ENCODE measurements around the gene KANSL2. TPM values are rescaled to one million over a fixed set of nuclear protein-coding genes. Genes with fewer than 3 reads are reported as not detected.
"Not testable (repeated sequence)": the region's sequence is repeated elsewhere in the genome, so short reads cannot be mapped to it uniquely, and the experiment has no call there.

Gene KANSL2
- total and polyA plus RNA-seq, 2 of the 13 experiments (the other 11 are each of a cell fraction or from before 2014, with no cell fraction given), result 24.1 to 41.3 TPM

- no peak for FAIRE-seq
These were observed 889 bp upstream of the KANSL2 start for GRCh38 chr12:48682927-48683326.

DNA sequence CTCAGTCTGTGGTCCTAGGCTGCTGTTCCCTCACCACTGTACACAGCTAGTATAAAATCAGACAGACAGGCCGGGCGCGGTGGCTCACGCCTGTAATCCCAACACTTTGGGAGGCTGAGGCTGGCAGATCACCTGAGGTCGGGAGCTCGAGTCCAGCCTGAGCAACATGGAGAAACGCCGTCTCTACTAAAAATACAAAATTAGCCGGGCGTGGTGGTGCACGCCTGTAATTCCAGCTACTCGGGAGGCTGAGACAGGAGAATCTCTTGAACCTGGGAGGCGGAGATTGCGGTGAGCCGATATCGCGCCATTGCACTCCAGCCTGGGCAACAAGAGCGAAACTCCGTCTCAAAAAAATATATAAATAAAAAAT is 481 bp upstream of the KANSL2 start:
- WGBS (ENCODE audit: low lambda C conversion rate), result 25% methylated on average over 15 of the region's 19 CpGs
- H3K27me3 ChIP-seq (ENCODE audit: control insufficient read depth in 1 of 2, insufficient read depth in 2 of 2, low read length in 2 of 2); ATAC-seq; H3K9me3 ChIP-seq (ENCODE audit: low read length); DNase-seq (ENCODE audit: low spot score); in situ Hi-C loops (cut with HindIII; ENCODE audit: extremely low pct_ligation_motif_present, low pct_unique_long_range_greater_than_20kb); FAIRE-seq; CTCF ChIA-PET (ENCODE audit: low intra/inter-chr PET ratio, low total read pairs); TF ChIP-seq TCF12 (IDR thresholded peaks at IDR 0.05); GABPA (IDR thresholded peaks at IDR 0.05; ENCODE audit: low read depth, low read length): not testable (repeated sequence)
- Histone ChIP-seq H4K20me1 (ENCODE audit: insufficient read depth, low read length) (peaks cover 10% of the 10 kb centered on the region; the same call in 1 of the 2 replicates), H3K79me2 (ENCODE audit: insufficient read depth, low read length) (peaks cover 45% of the 10 kb centered on the region), H3K4me1 (ENCODE audit: insufficient read depth, low read length) (peaks cover 39% of the 10 kb centered on the region), H3K27ac (ENCODE audit: extremely low read length, insufficient read depth, low read length) (peak overlapping the region; percentile 67), H3K4me2 (ENCODE audit: low read depth, low read length) (peak overlapping the region; percentile 64), H3K4me3 (replicated peaks in 1 of 3; ENCODE audit: insufficient read depth in 1 of 3, low read depth in 2 of 3, low read length in 3 of 3) (peak overlapping the region; percentile 67 to 91 (median 85)), H3K9ac (ENCODE audit: insufficient read depth, low read depth, low read length) (peak overlapping the region; percentile 96), H2AFZ (ENCODE audit: low read length) (peak overlapping the region; percentile 12), H3K36me3 (replicated peaks in 1 of 2; ENCODE audit: control insufficient read depth in 1 of 2, insufficient read depth in 2 of 2, low read length in 2 of 2) (peaks cover 2 to 19% of the 10 kb centered on the region in 2 experiments; a peak in 3 of 5 replicates)
- POLR2A ChIA-PET, result interaction anchor here (0.7 to 1.5 kb wide), 7 partner anchors 8 to 107 kb away, joined by 3 to 9 read pairs (median 6); partner anchors contain the start of genes ADCY6 and CCNT1
- intact Hi-C loops (cut with micrococcal nuclease; ENCODE audit: unreplicated experiment), result loop anchor here (1.0 kb wide), 2 partner anchors 34 to 201 kb away; partner anchors contain the start of gene CCNT1
- BruUV-seq (replicated peaks), result TSS peak; percentile 72
- TF ChIP-seq ZNF292 (CRISPR knock-in tag; IDR thresholded peaks at IDR 0.05; ENCODE audit: borderline replicate concordance, low read depth) (0 out of 2 replicates have a peak, but pooled peaks have one; percentile 3), ADNP (CRISPR knock-in tag; IDR thresholded peaks at IDR 0.05) (peak; percentile 36; the same call in 1 of the 2 replicates), NCOR1 (IDR thresholded peaks at IDR 0.05; ENCODE audit: borderline replicate concordance, low read length) (peak; percentile 12; the same call in 1 of the 2 replicates), TCF12 (CRISPR knock-in tag; IDR thresholded peaks at IDR 0.05) (0 out of 2 replicates have a peak, but pooled peaks have one; percentile 15), HES4 (CRISPR knock-in tag; IDR thresholded peaks at IDR 0.05; ENCODE audit: borderline replicate concordance) (0 out of 2 replicates have a peak, but pooled peaks have one; percentile 8), GATAD2A (CRISPR knock-in tag; IDR thresholded peaks at IDR 0.05) (0 out of 2 replicates have a peak, but pooled peaks have one; percentile 6), SNAI1 (CRISPR knock-in tag; IDR thresholded peaks at IDR 0.05; ENCODE audit: borderline replicate concordance) (0 out of 2 replicates have a peak, but pooled peaks have one; percentile 48), ZNF460 (CRISPR knock-in tag; IDR thresholded peaks at IDR 0.05; ENCODE audit: borderline replicate concordance) (peak; percentile 88), GABPA (CRISPR knock-in tag; IDR thresholded peaks at IDR 0.05; ENCODE audit: low read depth) (0 out of 2 replicates have a peak, but pooled peaks have one; percentile 3), ZMYM3 (CRISPR knock-in tag; IDR thresholded peaks at IDR 0.05) (peak; percentile 73)

More at GRCh38 chr12:48682927-48683326, 889 bp upstream of the KANSL2 start:
- intact Hi-C loops (cut with micrococcal nuclease; ENCODE audit: unreplicated experiment) (loop anchor here (1.0 kb wide), 2 partner anchors 33 to 200 kb away; partner anchors contain the start of gene CCNT1), in situ Hi-C loops (cut with HindIII; ENCODE audit: extremely low pct_ligation_motif_present, low pct_unique_long_range_greater_than_20kb) (no loop called here)
- CTCF ChIA-PET (ENCODE audit: low intra/inter-chr PET ratio, low total read pairs), result no interaction called here
- no TSS peak for BruUV-seq (replicated peaks)
- Histone ChIP-seq H3K79me2 (ENCODE audit: insufficient read depth, low read length) (peaks cover 41% of the 10 kb centered on the region), H3K27me3 (ENCODE audit: control insufficient read depth in 1 of 2, insufficient read depth in 2 of 2, low read length in 2 of 2) (no peaks in the 10 kb centered on the region; a peak in 1 of 5 replicates), H3K4me1 (ENCODE audit: insufficient read depth, low read length) (peaks cover 35% of the 10 kb centered on the region), H3K9me3 (ENCODE audit: low read length) (no peaks in the 10 kb centered on the region), H3K9ac (ENCODE audit: insufficient read depth, low read depth, low read length) (peak overlapping the region; percentile 96; the same call in 1 of the 2 replicates), H3K36me3 (replicated peaks in 1 of 2; ENCODE audit: control insufficient read depth in 1 of 2, insufficient read depth in 2 of 2, low read length in 2 of 2) (peaks cover under 1 to 16% of the 10 kb centered on the region in 2 experiments; a peak in 3 of 5 replicates), H4K20me1 (ENCODE audit: insufficient read depth, low read length) (peaks cover 10% of the 10 kb centered on the region; the same call in 1 of the 2 replicates), H3K4me2 (ENCODE audit: low read depth, low read length) (peak overlapping the region; percentile 64), H3K4me3 (replicated peaks in 1 of 3; ENCODE audit: insufficient read depth in 1 of 3, low read depth in 2 of 3, low read length in 3 of 3) (peak overlapping the region; percentile 67 to 91 (median 85)), H3K27ac (ENCODE audit: extremely low read length, insufficient read depth, low read length) (no peak overlapping the region), H2AFZ (ENCODE audit: low read length) (peak overlapping the region; percentile 12)
- no peak for DNase-seq (ENCODE audit: low spot score)
- WGBS (ENCODE audit: low lambda C conversion rate), result 92% methylated on average over 2 of the region's 2 CpGs
- no peak for ATAC-seq
- peak; percentile 77 for TF ChIP-seq ZNF629 (CRISPR knock-in tag; conservative IDR thresholded peaks at IDR 0.05)
- no peak for TF ChIP-seq MTF2 (CRISPR knock-in tag; IDR thresholded peaks at IDR 0.05; ENCODE audit: borderline replicate concordance)
- TF ChIP-seq TAF15 (IDR thresholded peaks at IDR 0.05; ENCODE audit: low read depth, low read length, poor library complexity, severe bottlenecking), result no peak
- TF ChIP-seq CHD4 (IDR thresholded peaks at IDR 0.05; ENCODE audit: borderline replicate concordance, low read length), result peak; percentile 48; the same call in 1 of the 2 replicates
- POLR2A ChIA-PET, result interaction anchor here (0.7 to 1.5 kb wide), 7 partner anchors 8 to 106 kb away, joined by 3 to 9 read pairs (median 6); partner anchors contain the start of genes ADCY6 and CCNT1
